HCT116 (cell line): ENCODE measurements around the gene MRPL1.
"Not testable (repeated sequence)": the region's sequence is repeated elsewhere in the genome, so short reads cannot be mapped to it uniquely, and the experiment has no call there.

Experiments
- EZH2phosphoT487 ChIP-seq: fragments of 200-600 bp; IDR thresholded peaks from 2 replicates; pipeline ENCODE4 v1.6.1; 2018; ENCODE audit warnings: antibody characterized with exemption, borderline replicate concordance
- POLR2A ChIP-seq: IDR thresholded peaks from 2 replicates; pipeline ENCODE4 v1.7.0; 2011; ENCODE audit warnings: borderline replicate concordance; ENCODE audit not compliant: insufficient read depth, insufficient read length; ENCODE audit errors: extremely low read depth
- POLR2AphosphoS5 ChIP-seq: IDR thresholded peaks from 2 replicates; pipeline ENCODE4 v1.6.1; 2011; ENCODE audit warnings: mild to moderate bottlenecking, low read depth, low read length, moderate library complexity
- TCF7L2 ChIP-seq: IDR thresholded peaks from 2 replicates; pipeline ENCODE4 v1.7.0; 2011; ENCODE audit warnings: borderline replicate concordance, inconsistent platforms; ENCODE audit not compliant: insufficient read depth, insufficient read length; ENCODE audit errors: extremely low read depth
- YY1 ChIP-seq: IDR thresholded peaks from 2 replicates; pipeline ENCODE4 v1.6.1; 2011; ENCODE audit warnings: low read length, low read depth, moderate library complexity, mild to moderate bottlenecking; ENCODE audit not compliant: insufficient replicate concordance; ENCODE audit errors: extremely low read depth
- TF ChIP-seq, protein P1 (sequence below), 3 experiments: fragments of 200-600 bp in 1 of 3; sonication (generic) in 1 of 3; IDR thresholded peaks in 2 of 3; conservative IDR thresholded peaks in 1 of 3; 2 replicates each; pipeline ENCODE4 v1.5.1; 2012 to 2017; ENCODE audit warnings: low read depth in 2 of 3, low read length in 2 of 3, antibody characterized with exemption in 1 of 3, borderline replicate concordance in 1 of 3, control low read depth in 1 of 3, mild to moderate bottlenecking in 1 of 3, mixed read lengths in 1 of 3, mixed run types in 1 of 3, moderate library complexity in 1 of 3; ENCODE audit not compliant: insufficient read depth in 1 of 3

DNA sequence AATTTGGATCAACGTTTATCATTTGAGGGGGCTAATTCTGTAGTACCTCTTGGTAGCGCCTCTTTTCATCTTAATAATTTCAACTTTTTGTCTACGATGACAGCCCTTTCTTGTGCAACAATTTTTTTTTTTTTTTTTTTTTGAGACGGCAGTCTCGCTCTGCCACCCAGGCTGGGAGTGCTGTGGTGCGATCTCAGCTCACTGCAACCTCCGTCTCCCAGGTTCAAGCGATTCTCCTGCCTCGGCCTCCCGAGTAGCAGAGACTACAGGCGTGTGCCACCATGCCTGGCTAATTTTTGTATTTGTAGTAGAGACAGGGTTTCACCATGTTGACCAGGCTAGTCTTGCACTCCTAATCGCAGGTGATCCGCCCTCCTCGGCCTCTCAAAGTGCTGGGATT, 711 bp downstream of the MRPL1 start:
- TF ChIP-seq, protein P1, sequence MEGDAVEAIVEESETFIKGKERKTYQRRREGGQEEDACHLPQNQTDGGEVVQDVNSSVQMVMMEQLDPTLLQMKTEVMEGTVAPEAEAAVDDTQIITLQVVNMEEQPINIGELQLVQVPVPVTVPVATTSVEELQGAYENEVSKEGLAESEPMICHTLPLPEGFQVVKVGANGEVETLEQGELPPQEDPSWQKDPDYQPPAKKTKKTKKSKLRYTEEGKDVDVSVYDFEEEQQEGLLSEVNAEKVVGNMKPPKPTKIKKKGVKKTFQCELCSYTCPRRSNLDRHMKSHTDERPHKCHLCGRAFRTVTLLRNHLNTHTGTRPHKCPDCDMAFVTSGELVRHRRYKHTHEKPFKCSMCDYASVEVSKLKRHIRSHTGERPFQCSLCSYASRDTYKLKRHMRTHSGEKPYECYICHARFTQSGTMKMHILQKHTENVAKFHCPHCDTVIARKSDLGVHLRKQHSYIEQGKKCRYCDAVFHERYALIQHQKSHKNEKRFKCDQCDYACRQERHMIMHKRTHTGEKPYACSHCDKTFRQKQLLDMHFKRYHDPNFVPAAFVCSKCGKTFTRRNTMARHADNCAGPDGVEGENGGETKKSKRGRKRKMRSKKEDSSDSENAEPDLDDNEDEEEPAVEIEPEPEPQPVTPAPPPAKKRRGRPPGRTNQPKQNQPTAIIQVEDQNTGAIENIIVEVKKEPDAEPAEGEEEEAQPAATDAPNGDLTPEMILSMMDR (IDR thresholded peaks at IDR 0.05 in 2 of 3, conservative IDR thresholded peaks at IDR 0.05 in 1 of 3; ENCODE audit: borderline replicate concordance in 1 of 3, insufficient read depth in 1 of 3, low read depth in 2 of 3, low read length in 2 of 3) = not testable (repeated sequence)
- not testable (repeated sequence) for TF ChIP-seq YY1, POLR2A, EZH2phosphoT487, TCF7L2, POLR2AphosphoS5
